HCT116 (cell line): ENCODE results near the gene RPS2. TPM values are rescaled to one million over a fixed set of nuclear protein-coding genes. Genes with fewer than 3 reads are reported as not detected.

Experiments used
- ATAC-seq: fragments of 200-7000 bp; cut with Tn5 transposase; 2 replicates; pipeline ENCODE4 v1.9.1; 2020; ENCODE audit warnings: mild to moderate bottlenecking, moderate library complexity
- BruUV-seq: library from RNA; stranded (reverse); fragments of 400-500 nt; replicated peaks from 2 replicates; lab custom pipeline; 2021; lab: Mats Ljungman, UMichigan
- CTCF ChIA-PET: fragments of 300-600 bp; sonication (Branson Sonifier 250); formaldehyde crosslinking; loops from one replicate; lab custom pipeline; 2021; ENCODE audit warnings: antibody characterized with exemption; lab: Charles Lee
- POLR2A ChIA-PET: fragments of 300-600, 350-600 bp; sonication (Branson Sonifier 250); formaldehyde crosslinking; loops from one replicate; lab custom pipeline; 2021; ENCODE audit warnings: antibody characterized with exemption; lab: Charles Lee
- RAD21 ChIA-PET, 2 experiments: fragments of 300-600 bp; sonication (Branson Sonifier 250); formaldehyde crosslinking; loops; one replicate each; lab custom pipeline; 2023; ENCODE audit warnings: low total read pairs in 2 of 2; ENCODE audit not compliant: uncharacterized antibody in 2 of 2, unreplicated experiment in 2 of 2, low non-redundant PET in 1 of 2; lab: Charles Lee
- DNase-seq: peaks from one replicate; pipeline ENCODE4 v3.0.0-alpha.2; 2010; ENCODE audit warnings: low read depth, low spot score
- H2AFZ ChIP-seq: fragments of 200-600 bp; shearing (Covaris generic), sonication (generic); 2 replicates; pipeline ENCODE4 v1.6.1; 2017; ENCODE audit warnings: low read depth, mixed run types, mixed read lengths, antibody characterized with exemption, low read length; ENCODE audit not compliant: poor library complexity, severe bottlenecking
- H3K27ac ChIP-seq: 2 replicates; pipeline ENCODE4 v1.5.1; 2012; ENCODE audit warnings: low read depth, low read length
- H3K27me3 ChIP-seq: fragments of 200-600 bp; sonication (generic); 2 replicates; pipeline ENCODE4 v1.6.1; 2016; ENCODE audit warnings: mixed run types, low read length, mixed read lengths; ENCODE audit not compliant: insufficient read depth
- H3K36me3 ChIP-seq, 2 experiments: fragments of 200-500 bp in 1 of 2; fragments of 200-600 bp in 1 of 2; sonication (Bioruptor generic) in 1 of 2; sonication (generic) in 1 of 2; 2 replicates each; pipeline versions ENCODE4 v1.5.1 to v1.6.1; 2014 to 2016; ENCODE audit warnings: low read length in 2 of 2, inconsistent platforms in 1 of 2, mixed read lengths in 1 of 2, mixed run types in 1 of 2; ENCODE audit not compliant: insufficient read depth in 2 of 2, control insufficient read depth in 1 of 2
- H3K4me1 ChIP-seq, 2 experiments: fragments of 200-600 bp in 1 of 2; sonication (generic) in 1 of 2; 2 replicates each; pipeline versions ENCODE4 v1.5.1 to v1.6.1; 2012 to 2017; ENCODE audit warnings: low read length in 2 of 2, inconsistent platforms in 1 of 2, mild to moderate bottlenecking in 1 of 2, mixed read lengths in 1 of 2, mixed run types in 1 of 2, moderate library complexity in 1 of 2; ENCODE audit not compliant: insufficient read depth in 2 of 2, control insufficient read depth in 1 of 2
- H3K4me2 ChIP-seq: fragments of 200-600 bp; sonication (generic); 2 replicates; pipeline ENCODE4 v1.6.1; 2017; ENCODE audit warnings: mixed run types, low read length, mixed read lengths
- H3K4me3 ChIP-seq, 2 experiments: fragments of 200-600 bp in 1 of 2; sonication (generic) in 1 of 2; replicated peaks in 1 of 2; 2 replicates each; pipeline ENCODE4 v1.5.1; 2011 to 2016; ENCODE audit warnings: low read length in 2 of 2, control low read depth in 1 of 2, low read depth in 1 of 2, mild to moderate bottlenecking in 1 of 2, mixed read lengths in 1 of 2, mixed run types in 1 of 2
- H3K79me2 ChIP-seq: fragments of 200-600 bp; sonication (generic); 2 replicates; pipeline ENCODE4 v1.6.1; 2017; ENCODE audit warnings: mild to moderate bottlenecking, mixed run types, low read length, moderate library complexity, mixed read lengths; ENCODE audit not compliant: insufficient read depth
- H3K9ac ChIP-seq: fragments of 200-600 bp; sonication (generic); 2 replicates; pipeline ENCODE4 v1.6.1; 2016; ENCODE audit warnings: low read length, mixed read lengths
- H3K9me2 ChIP-seq: fragments of 200-600 bp; sonication (generic), shearing (Covaris generic); 2 replicates; pipeline ENCODE4 v1.6.1; 2017; ENCODE audit warnings: mixed run types, mild to moderate bottlenecking, moderate library complexity; ENCODE audit not compliant: insufficient read depth
- H3K9me3 ChIP-seq, 2 experiments: fragments of 200-500 bp in 1 of 2; fragments of 200-600 bp in 1 of 2; sonication (Bioruptor generic) in 1 of 2; sonication (generic) in 1 of 2; 2 replicates each; pipeline ENCODE4 v1.6.1; 2014 to 2017; ENCODE audit warnings: low read length in 2 of 2, mixed read lengths in 2 of 2, inconsistent platforms in 1 of 2, low read depth in 1 of 2, mild to moderate bottlenecking in 1 of 2, mixed run types in 1 of 2, moderate library complexity in 1 of 2; ENCODE audit not compliant: control insufficient read depth in 1 of 2, insufficient read depth in 1 of 2
- H4K20me1 ChIP-seq: fragments of 200-600 bp; sonication (generic), shearing (Covaris generic); 2 replicates; pipeline ENCODE4 v1.6.1; 2017; ENCODE audit warnings: mixed run types, mild to moderate bottlenecking, moderate library complexity; ENCODE audit not compliant: insufficient read depth
- CTCF ChIP-seq, 3 experiments: fragments of 200-600 bp in 1 of 3; sonication (generic) in 1 of 3; IDR thresholded peaks in 2 of 3; conservative IDR thresholded peaks in 1 of 3; 2 replicates each; pipeline ENCODE4 v1.5.1; 2012 to 2017; ENCODE audit warnings: low read depth in 2 of 3, low read length in 2 of 3, antibody characterized with exemption in 1 of 3, borderline replicate concordance in 1 of 3, control low read depth in 1 of 3, mild to moderate bottlenecking in 1 of 3, mixed read lengths in 1 of 3, mixed run types in 1 of 3, moderate library complexity in 1 of 3; ENCODE audit not compliant: insufficient read depth in 1 of 3
- ELF1 ChIP-seq: IDR thresholded peaks from 2 replicates; pipeline ENCODE4 v1.6.1; 2012; ENCODE audit warnings: low read depth, borderline replicate concordance
- EZH2phosphoT487 ChIP-seq: fragments of 200-600 bp; IDR thresholded peaks from 2 replicates; pipeline ENCODE4 v1.6.1; 2018; ENCODE audit warnings: antibody characterized with exemption, borderline replicate concordance
- TCF7L2 ChIP-seq: IDR thresholded peaks from 2 replicates; pipeline ENCODE4 v1.7.0; 2011; ENCODE audit warnings: borderline replicate concordance, inconsistent platforms; ENCODE audit not compliant: insufficient read depth, insufficient read length; ENCODE audit errors: extremely low read depth
- ZNF274 ChIP-seq: fragments of 200-500 bp; sonication (Bioruptor generic); IDR thresholded peaks from 2 replicates; pipeline ENCODE4 v1.6.1; 2014; ENCODE audit warnings: mild to moderate bottlenecking, low read depth, low read length, inconsistent platforms
- intact Hi-C: fragments of 100-400 bp; cut with micrococcal nuclease; formaldehyde crosslinking; loops from 2 replicates; pipeline ENCODE4 v1.10.0; 2022
- total RNA-seq: library from RNA; stranded (reverse); gene quantifications from one replicate; pipeline ENCODE4 v1.2.1, GENCODE V29; 2021; ENCODE audit not compliant: unreplicated experiment

RPS2 gene
- total RNA-seq, 1 experiment from 2014 or later = 6,265 TPM

GRCh38 chr16:1917056-1917664 lies 47.5 kb downstream of the RPS2 start:
- H3K4me1 ChIP-seq = peaks cover 16 to 23% of the 10 kb centered on the region in 2 experiments
- ChIA-PET CTCF (no interaction called here), RAD21 (no interaction called here)

More at GRCh38 chr16:1917056-1917664, 47.5 kb downstream of the RPS2 start:
- H3K79me2 ChIP-seq = no peaks in the 10 kb centered on the region
- BruUV-seq = no TSS peak
- H3K4me3 ChIP-seq = no peak overlapping the region
- H3K9me2 ChIP-seq = no peaks in the 10 kb centered on the region
- ATAC-seq = no peak
- H3K27ac ChIP-seq = no peak overlapping the region
- no peaks in the 10 kb centered on the region for H3K36me3 ChIP-seq
- TF ChIP-seq ZNF274 (no peak), EZH2phosphoT487 (no peak), ELF1 (no peak), CTCF (IDR thresholded peaks at IDR 0.05 in 2 of 3, conservative IDR thresholded peaks at IDR 0.05 in 1 of 3; ENCODE audit: borderline replicate concordance in 1 of 3, insufficient read depth in 1 of 3, low read depth in 2 of 3, low read length in 2 of 3) (no peak), TCF7L2 (no peak)
- H2AFZ ChIP-seq = no peak overlapping the region
- intact Hi-C loops = no loop called here
- no peaks in the 10 kb centered on the region for H4K20me1 ChIP-seq
- no peak overlapping the region for H3K4me2 ChIP-seq
- no peaks in the 10 kb centered on the region for H3K27me3 ChIP-seq
- H3K9me3 ChIP-seq = no peaks in the 10 kb centered on the region
- no peak for DNase-seq
- POLR2A ChIA-PET = no interaction called here
- no peak overlapping the region for H3K9ac ChIP-seq
